Caco-2 (cell line): ENCODE data around the gene RBMX2. TPM values are rescaled to one million over a fixed set of nuclear protein-coding genes. Genes with fewer than 3 reads are reported as not detected.
"Not testable (repeated sequence)": the region's sequence is repeated elsewhere in the genome, so short reads cannot be mapped to it uniquely, and the experiment has no call there.

ENCODE experiments used
- Bru-seq: library from RNA; stranded (reverse); fragments of 400-500 nt; gene quantifications from one replicate; lab custom pipeline; 2021; lab: Mats Ljungman, UMichigan
- BruChase-seq, 2 experiments: library from RNA; stranded (reverse); fragments of 400-500 nt; gene quantifications; one replicate each; lab custom pipeline; 2021; lab: Mats Ljungman, UMichigan
- BruUV-seq: library from RNA; stranded (reverse); fragments of 400-500 nt; replicated peaks from 2 replicates; lab custom pipeline; 2021; lab: Mats Ljungman, UMichigan
- CTCF ChIA-PET: fragments of 300-600 bp; sonication (Branson Sonifier 250); formaldehyde crosslinking; loops from one replicate; lab custom pipeline; 2022; ENCODE audit warnings: antibody characterized with exemption; lab: Charles Lee
- POLR2A ChIA-PET: fragments of 300-600 bp; sonication (Branson Sonifier 250); formaldehyde crosslinking; loops from one replicate; lab custom pipeline; 2022; ENCODE audit warnings: antibody characterized with exemption; lab: Charles Lee
- DNase-seq, 2 experiments: peaks; one replicate each; pipeline versions ENCODE4 v3.0.0 to v3.0.0-alpha.2; 2020 to 2022
- H3K27me3 ChIP-seq: replicated peaks from 2 replicates; pipeline ENCODE4 v1.6.0; 2011; ENCODE audit warnings: low read length; ENCODE audit not compliant: control insufficient read depth, insufficient read depth
- H3K36me3 ChIP-seq: 2 replicates; pipeline ENCODE4 v1.5.1; 2011; ENCODE audit warnings: low read length; ENCODE audit not compliant: control insufficient read depth, insufficient read depth
- H3K4me1 ChIP-seq: fragments of 250-450 bp; sonication (Bioruptor Pico); 2 replicates; pipeline ENCODE4 v1.5.1; 2020; ENCODE audit warnings: mild to moderate bottlenecking
- H3K4me3 ChIP-seq: 2 replicates; pipeline ENCODE4 v1.5.1; 2011; ENCODE audit warnings: low read depth, mild to moderate bottlenecking, control low read depth, low read length
- H3K9me3 ChIP-seq: fragments of 250-450 bp; sonication (Bioruptor Pico); 2 replicates; pipeline ENCODE4 v1.5.1; 2020; ENCODE audit warnings: mild to moderate bottlenecking, moderate library complexity
- H3K27ac Mint-ChIP-seq: one replicate; pipeline ENCODE4 v1.8.0; 2022; ENCODE audit warnings: mixed read lengths; ENCODE audit not compliant: unreplicated experiment
- H3K27me3 Mint-ChIP-seq: one replicate; pipeline ENCODE4 v1.8.0; 2022; ENCODE audit warnings: mixed read lengths; ENCODE audit not compliant: insufficient read depth, unreplicated experiment
- H3K36me3 Mint-ChIP-seq: one replicate; pipeline ENCODE4 v1.8.0; 2022; ENCODE audit warnings: mild to moderate bottlenecking, mixed read lengths; ENCODE audit not compliant: insufficient read depth, unreplicated experiment
- H3K4me1 Mint-ChIP-seq: one replicate; pipeline ENCODE4 v1.8.0; 2022; ENCODE audit warnings: low read depth, mixed read lengths; ENCODE audit not compliant: unreplicated experiment
- H3K4me3 Mint-ChIP-seq: one replicate; pipeline ENCODE4 v1.8.0; 2022; ENCODE audit warnings: mild to moderate bottlenecking, moderate library complexity, mixed read lengths; ENCODE audit not compliant: unreplicated experiment
- H3K9me3 Mint-ChIP-seq: one replicate; pipeline ENCODE4 v1.8.0; 2022; ENCODE audit warnings: mixed read lengths; ENCODE audit not compliant: unreplicated experiment
- CTCF ChIP-seq, 2 experiments: fragments of 200-600 bp in 1 of 2; IDR thresholded peaks; 1 replicate in 1 of 2; 2 replicates in 1 of 2; pipeline versions ENCODE4 v1.5.1 to v1.8.0; 2011 to 2022; ENCODE audit warnings: antibody characterized with exemption in 1 of 2, control low read depth in 1 of 2, inconsistent platforms in 1 of 2, low read depth in 1 of 2, low read length in 1 of 2, mild to moderate bottlenecking in 1 of 2, moderate library complexity in 1 of 2; ENCODE audit not compliant: insufficient read depth in 1 of 2, severe bottlenecking in 1 of 2, unreplicated experiment in 1 of 2
- intact Hi-C: fragments of 100-400 bp; cut with micrococcal nuclease; formaldehyde crosslinking; loops from one replicate; pipeline ENCODE4 v1.10.0; 2022; ENCODE audit not compliant: unreplicated experiment
- long read RNA-seq: library from polyadenylated mRNA; stranded (forward); transcript quantifications from one replicate; pipeline ENCODE4 v2.0.0, GENCODE V29; 2022
- total RNA-seq: library from RNA; stranded (reverse); gene quantifications from 2 replicates; pipeline ENCODE4 v1.2.3, GENCODE V29; 2022

The RBMX2 gene
- total RNA-seq (21.3 and 22.6 TPM in 2 replicates), Bru-seq, nascent RNA (percentile 69 among the genes with signal in this experiment), BruChase-seq, experiment 1, labeled RNA remaining after a 2-hour chase (percentile 83 among the genes with signal in this experiment), BruChase-seq, experiment 2, labeled RNA remaining after a 6-hour chase (percentile 80 among the genes with signal in this experiment)
- long read RNA-seq, transcript RBMX2-201 (6 exons, 1,528 nt), result major isoform, 8 of 21 reads
- long read RNA-seq, partial matches to known transcripts, result 9 of 21 reads
- long read RNA-seq, other reads (novel, unspliced or antisense), result 1 of 21 reads

GRCh38 chrX:130401415-130402207, at the start of gene RBMX2:
RBMX2 (plus strand) TSS chrX:130401987; CDS start chrX:130402033, 46 bp downstream.
- peaks cover 6% of the 10 kb centered on the region for H3K36me3 Mint-ChIP-seq
- Histone ChIP-seq H3K4me1 (no peaks in the 10 kb centered on the region), H3K4me3 (peak within 1 kb of the TSS; percentile 80), H3K9me3 (no peaks in the 10 kb centered on the region), H3K36me3 (no peaks in the 10 kb centered on the region), H3K27me3 (no peaks in the 10 kb centered on the region)
- peak within 1 kb of the TSS; percentile 91 for H3K27ac Mint-ChIP-seq
- no peaks in the 10 kb centered on the region for H3K4me1 Mint-ChIP-seq
- POLR2A ChIA-PET, result interaction anchor here (0.5 kb wide), 1 partner anchor 16 kb away, joined by 4 read pairs; no protein-coding TSS in a partner anchor
- no peak for TF ChIP-seq CTCF (IDR thresholded peaks at IDR 0.05; ENCODE audit: insufficient read depth in 1 of 2, low read depth in 1 of 2, low read length in 1 of 2, severe bottlenecking in 1 of 2, unreplicated experiment in 1 of 2)
- DNase-seq, result peak; percentile 67 to 78
- CTCF ChIA-PET, result interaction anchor here (0.6 kb wide), 2 partner anchors 139 to 514 kb away, joined by 4 to 6 read pairs; no protein-coding TSS in a partner anchor
- intact Hi-C loops, result loop anchor here (5.0 kb wide), 1 partner anchor 501 kb away; the partner anchor contains the start of gene ENOX2
- no peaks in the 10 kb centered on the region for H3K27me3 Mint-ChIP-seq
- H3K9me3 Mint-ChIP-seq, result no peaks in the 10 kb centered on the region
- no TSS peak for BruUV-seq
- H3K4me3 Mint-ChIP-seq, result peak within 1 kb of the TSS; percentile 99

GRCh38 chrX:130352050-130352449, 49.7 kb upstream of the RBMX2 start:
- H3K4me3 Mint-ChIP-seq, H3K4me1 Mint-ChIP-seq, DNase-seq, H3K27ac Mint-ChIP-seq, H3K27me3 ChIP-seq, H3K4me3 ChIP-seq, H3K9me3 ChIP-seq, H3K9me3 Mint-ChIP-seq, CTCF ChIA-PET, H3K4me1 ChIP-seq, H3K36me3 Mint-ChIP-seq, POLR2A ChIA-PET, intact Hi-C loops, H3K36me3 ChIP-seq, BruUV-seq, H3K27me3 Mint-ChIP-seq: not testable (repeated sequence)

GRCh38 chrX:130376077-130376476, 25.7 kb upstream of the RBMX2 start:
- Mint-ChIP-seq H3K4me1 (no peaks in the 10 kb centered on the region), H3K4me3 (no peak overlapping the region), H3K36me3 (no peaks in the 10 kb centered on the region), H3K27me3 (no peaks in the 10 kb centered on the region), H3K9me3 (no peaks in the 10 kb centered on the region), H3K27ac (no peak overlapping the region)
- Histone ChIP-seq H3K4me3 (no peak overlapping the region), H3K9me3 (no peaks in the 10 kb centered on the region), H3K27me3 (no peaks in the 10 kb centered on the region), H3K36me3 (no peaks in the 10 kb centered on the region), H3K4me1 (no peaks in the 10 kb centered on the region)
- no peak for DNase-seq
- ChIA-PET CTCF (no interaction called here), POLR2A (no interaction called here)
- no TSS peak for BruUV-seq
- intact Hi-C loops, result no loop called here
- TF ChIP-seq CTCF (IDR thresholded peaks at IDR 0.05; ENCODE audit: insufficient read depth in 1 of 2, low read depth in 1 of 2, low read length in 1 of 2, severe bottlenecking in 1 of 2, unreplicated experiment in 1 of 2), result no peak
